ENCODE results near the gene PTPN6.

- TF ChIP-seq CTCF (conservative IDR thresholded peaks at IDR 0.05) (no peak), ZFX (IDR thresholded peaks at IDR 0.05) (no peak)
Observed at GRCh38 chr12:6967651-6968100, 16.5 kb downstream of the PTPN6 start.

All from C4-2B (cell line).